KOPT-K1 (cell line): ENCODE results near the gene SLC35G1.

Source experiments
- H3K27ac ChIP-seq: fragments of 200-600 bp; sonication (generic); 2 replicates; pipeline ENCODE4 v1.5.1; 2016; ENCODE audit warnings: antibody characterized with exemption, mild to moderate bottlenecking, low read depth, low read length; ENCODE audit not compliant: poor library complexity, severe bottlenecking
- H3K36me3 ChIP-seq: fragments of 200-600 bp; sonication (generic); 2 replicates; pipeline ENCODE4 v1.5.1; 2017; ENCODE audit warnings: antibody characterized with exemption, mild to moderate bottlenecking, low read length, moderate library complexity; ENCODE audit not compliant: insufficient read depth
- H3K9me3 ChIP-seq: fragments of 200-600 bp; sonication (generic); 2 replicates; pipeline ENCODE4 v1.5.1; 2017; ENCODE audit warnings: antibody characterized with exemption, low read length, mild to moderate bottlenecking; ENCODE audit not compliant: insufficient read depth, poor library complexity, severe bottlenecking

Gene SLC35G1

DNA sequence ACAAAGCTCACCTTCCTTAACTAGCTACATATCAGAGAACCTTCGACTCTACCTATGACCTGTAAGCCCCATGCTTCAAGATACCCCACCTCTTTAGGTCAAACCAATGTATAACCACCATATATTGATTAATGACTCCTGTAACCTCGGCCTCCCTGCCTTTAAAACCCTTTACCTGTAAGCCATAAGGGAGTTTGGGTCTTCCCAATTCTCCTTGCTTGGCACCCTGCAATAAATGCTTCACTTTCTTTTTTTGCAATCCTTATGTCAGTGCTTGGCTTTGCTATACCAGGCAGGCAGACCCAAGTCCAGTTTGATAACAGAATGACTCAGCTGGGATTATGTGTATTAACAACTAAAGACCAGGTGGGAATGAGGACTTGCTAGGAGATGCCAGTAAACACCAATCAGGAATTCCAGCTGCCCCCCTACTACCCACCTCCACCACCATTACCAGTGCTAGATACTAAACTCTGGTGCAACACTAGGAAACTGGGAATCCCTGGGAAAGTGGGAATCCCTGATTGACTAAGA lies 22.0 kb upstream of the SLC35G1 start:
- Histone ChIP-seq H3K27ac (no peak overlapping the region), H3K36me3 (no peaks in the 10 kb centered on the region), H3K9me3 (no peaks in the 10 kb centered on the region)

GRCh38 chr10:93872375-93873158 lies 21.2 kb upstream of the SLC35G1 start:
- no peaks in the 10 kb centered on the region for H3K36me3 ChIP-seq
- no peak overlapping the region for H3K27ac ChIP-seq
- H3K9me3 ChIP-seq: no peaks in the 10 kb centered on the region

DNA sequence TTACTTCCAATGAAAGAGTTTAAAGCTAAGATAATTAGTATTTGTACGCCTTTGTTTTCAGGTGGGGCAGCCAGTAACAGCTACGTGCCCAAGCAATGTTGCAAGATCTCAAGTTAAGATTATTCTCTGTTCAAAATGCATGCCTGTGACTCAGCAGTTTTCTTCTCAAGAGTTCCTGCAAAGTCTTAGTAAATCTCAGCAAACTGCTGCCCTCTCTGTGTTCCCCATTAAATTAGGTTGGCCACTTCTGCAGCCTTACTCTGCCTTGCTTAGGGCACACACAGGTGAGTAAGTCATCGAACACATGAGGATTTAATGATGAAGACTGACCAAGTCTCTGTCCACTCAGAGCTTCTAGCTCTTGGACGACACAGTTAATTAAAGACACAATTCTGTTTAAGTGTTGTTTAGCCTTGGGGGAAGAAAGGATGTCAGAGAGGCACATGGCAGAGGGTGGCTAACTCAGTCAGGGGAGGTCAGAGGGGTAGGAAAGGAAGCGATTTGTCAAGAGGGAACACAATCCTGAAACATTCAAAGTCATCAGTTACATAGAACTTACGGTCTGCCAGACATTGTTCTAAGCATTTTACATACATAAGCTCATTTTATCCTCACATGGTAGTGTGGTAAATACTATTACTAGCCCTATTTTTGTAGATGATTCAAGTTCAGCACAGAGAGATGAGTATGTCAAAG lies 20.2 kb upstream of the SLC35G1 start:
- H3K36me3 ChIP-seq: no peaks in the 10 kb centered on the region
- no peak overlapping the region for H3K27ac ChIP-seq
- no peaks in the 10 kb centered on the region for H3K9me3 ChIP-seq

GRCh38 chr10:93874309-93875031 lies 19.3 kb upstream of the SLC35G1 start:
- H3K36me3 ChIP-seq: no peaks in the 10 kb centered on the region
- H3K27ac ChIP-seq: no peak overlapping the region
- no peaks in the 10 kb centered on the region for H3K9me3 ChIP-seq

DNA sequence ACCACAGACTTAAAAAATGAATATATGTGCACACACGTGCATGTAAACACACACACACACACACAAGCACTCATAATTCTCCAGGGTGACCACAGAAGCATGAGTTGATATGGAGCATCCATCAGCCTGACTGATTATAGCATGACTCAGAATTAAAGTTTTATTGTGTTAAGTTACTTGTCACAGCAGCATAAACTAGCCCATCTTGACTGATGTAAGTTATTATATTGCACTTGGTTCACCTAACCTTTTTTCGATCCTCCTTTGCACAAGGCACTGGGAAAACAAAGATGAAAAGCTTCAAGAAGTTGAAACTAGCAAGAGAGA lies 18.8 kb upstream of the SLC35G1 start:
- no peaks in the 10 kb centered on the region for H3K36me3 ChIP-seq

GRCh38 chr10:93876381-93876780 lies 17.4 kb upstream of the SLC35G1 start:
- Histone ChIP-seq H3K36me3 (no peaks in the 10 kb centered on the region), H3K9me3 (no peaks in the 10 kb centered on the region), H3K27ac (no peak overlapping the region)

More for the DNA sequence above, 18.8 kb upstream of the SLC35G1 start:
- Histone ChIP-seq H3K9me3 (no peaks in the 10 kb centered on the region), H3K27ac (no peak overlapping the region)

DNA sequence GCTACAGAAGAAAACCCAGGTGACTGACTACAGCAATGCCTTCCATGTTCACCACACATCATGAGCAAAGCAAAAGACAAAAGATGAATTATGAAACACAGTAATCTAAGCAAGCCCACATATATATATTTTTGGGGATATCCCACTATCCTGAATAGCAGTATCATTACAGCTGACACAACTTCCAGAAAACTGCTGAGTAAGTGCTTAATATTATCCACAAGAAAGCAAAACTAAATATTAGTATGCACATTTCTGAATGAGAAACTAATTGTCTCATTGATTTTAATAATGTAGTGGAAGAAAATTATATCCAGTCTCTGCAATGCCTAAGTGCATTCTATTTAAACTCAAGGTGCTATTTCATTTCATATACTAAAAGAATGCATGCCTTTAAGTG lies 14.5 kb upstream of the SLC35G1 start:
- H3K9me3 ChIP-seq: no peaks in the 10 kb centered on the region
- H3K36me3 ChIP-seq: no peaks in the 10 kb centered on the region
- H3K27ac ChIP-seq: no peak overlapping the region

DNA sequence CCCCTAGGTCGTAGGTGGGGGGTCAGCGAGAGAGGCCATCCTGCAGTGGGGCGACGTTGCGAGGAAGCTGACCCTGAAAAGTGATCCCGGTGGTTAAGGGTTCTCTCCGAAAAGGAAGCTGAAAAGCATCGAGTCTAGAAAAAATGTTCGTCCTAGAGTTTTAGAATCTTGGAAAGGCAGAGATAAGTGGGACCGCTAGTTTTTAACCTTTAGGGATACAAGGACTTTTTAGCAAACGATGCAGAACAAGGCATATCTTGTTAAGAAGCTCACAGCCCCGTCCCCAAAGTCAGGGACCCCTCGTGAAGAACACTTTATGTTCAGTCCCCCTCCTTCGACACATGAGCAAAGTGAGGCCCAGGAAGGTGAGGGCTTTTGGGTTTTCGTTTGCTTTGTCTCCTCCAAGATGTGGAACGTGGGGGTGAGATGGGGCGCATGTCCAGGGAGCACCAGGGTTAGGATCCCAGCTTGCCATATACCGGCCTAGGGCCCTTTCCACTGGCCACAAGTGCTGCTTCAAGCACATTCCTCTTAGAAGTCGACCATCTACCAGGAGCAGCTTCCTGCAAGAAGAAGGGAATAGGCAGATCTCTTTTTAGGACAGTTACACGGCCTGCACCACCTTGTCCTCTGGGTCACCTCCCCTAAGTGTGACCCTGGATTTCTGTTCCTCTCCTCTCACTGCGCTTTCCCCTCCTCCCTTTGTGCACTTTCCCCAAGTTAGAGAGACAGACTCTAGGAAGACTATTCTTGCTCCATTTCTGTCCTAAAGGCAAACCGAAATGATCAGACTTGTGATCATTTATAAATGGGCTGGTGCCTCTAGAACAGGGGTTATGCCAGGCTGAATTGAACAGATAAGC lies 969 bp downstream of the SLC35G1 start:
- Histone ChIP-seq H3K27ac (peak overlapping the region; percentile 61), H3K9me3 (no peaks in the 10 kb centered on the region), H3K36me3 (peaks cover 19% of the 10 kb centered on the region; the same call in 1 of the 2 replicates)

DNA sequence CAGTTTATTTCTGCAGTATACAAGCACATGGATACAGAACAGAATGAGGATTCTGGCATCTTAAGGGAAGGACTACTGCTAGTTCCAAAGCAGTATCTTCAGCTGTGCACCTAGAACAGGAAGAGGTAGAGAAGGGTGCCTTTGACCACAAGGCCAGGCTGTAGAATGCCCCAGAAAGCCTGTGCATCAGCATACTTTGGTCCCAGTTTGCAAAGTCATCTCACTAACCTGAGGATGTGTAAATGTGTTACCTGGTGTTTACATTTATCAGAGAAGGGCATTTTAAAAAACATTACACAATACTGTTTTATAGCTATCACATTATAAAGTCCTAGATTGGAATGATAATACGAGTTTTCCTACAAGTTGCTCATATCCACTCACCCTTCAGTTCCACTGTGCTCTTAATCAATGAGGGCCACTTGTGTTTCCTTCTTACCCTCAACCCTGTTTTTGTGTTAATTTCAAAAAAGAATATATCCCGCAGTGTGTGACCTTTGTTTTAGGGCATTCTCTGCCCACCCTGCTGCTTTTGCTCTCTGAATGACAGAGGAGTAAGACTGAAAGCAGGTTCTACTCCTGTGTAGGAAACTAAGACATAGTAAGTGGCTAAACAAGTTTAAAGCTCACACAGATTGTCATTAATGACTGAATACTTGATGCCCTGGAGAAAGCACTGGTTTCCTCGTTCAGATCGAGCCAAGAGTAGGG lies 3.4 kb downstream of the SLC35G1 start:
- Histone ChIP-seq H3K36me3 (peaks cover 28% of the 10 kb centered on the region), H3K27ac (no peak overlapping the region), H3K9me3 (no peaks in the 10 kb centered on the region)

GRCh38 chr10:93899109-93899508 lies 5.3 kb downstream of the SLC35G1 start:
- Histone ChIP-seq H3K27ac (no peak overlapping the region), H3K36me3 (peaks cover 28% of the 10 kb centered on the region), H3K9me3 (no peaks in the 10 kb centered on the region)

GRCh38 chr10:93903051-93903450 lies 9.3 kb downstream of the SLC35G1 start:
- H3K9me3 ChIP-seq: no peaks in the 10 kb centered on the region
- peaks cover 44% of the 10 kb centered on the region for H3K36me3 ChIP-seq
- H3K27ac ChIP-seq: no peak overlapping the region

- peaks cover 38% of the 10 kb centered on the region for H3K36me3 ChIP-seq
- H3K27ac ChIP-seq: no peak overlapping the region
- H3K9me3 ChIP-seq: no peaks in the 10 kb centered on the region
Measured at GRCh38 chr10:93904901-93905300, 11.1 kb downstream of the SLC35G1 start.

DNA sequence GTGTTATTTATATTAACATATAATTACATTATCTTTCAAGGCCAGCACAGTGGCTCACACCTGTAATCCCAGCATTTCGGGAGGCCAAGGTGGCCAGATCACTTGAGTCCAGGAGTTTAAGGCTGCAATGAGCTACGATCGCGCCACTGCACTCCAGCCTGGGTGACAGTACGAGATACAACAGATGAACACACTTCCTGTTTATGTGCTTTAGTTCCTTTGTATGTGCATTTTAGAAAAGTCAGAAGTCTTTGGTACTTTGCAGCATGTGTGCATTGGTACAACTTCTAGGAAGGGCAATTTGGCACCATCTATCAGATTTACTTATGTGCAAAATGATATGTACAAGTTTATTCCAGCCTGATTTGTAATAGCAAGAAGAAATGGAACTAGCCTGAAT lies 13.3 kb downstream of the SLC35G1 start:
- Histone ChIP-seq H3K27ac (no peak overlapping the region), H3K9me3 (no peaks in the 10 kb centered on the region), H3K36me3 (peaks cover 29% of the 10 kb centered on the region)

DNA sequence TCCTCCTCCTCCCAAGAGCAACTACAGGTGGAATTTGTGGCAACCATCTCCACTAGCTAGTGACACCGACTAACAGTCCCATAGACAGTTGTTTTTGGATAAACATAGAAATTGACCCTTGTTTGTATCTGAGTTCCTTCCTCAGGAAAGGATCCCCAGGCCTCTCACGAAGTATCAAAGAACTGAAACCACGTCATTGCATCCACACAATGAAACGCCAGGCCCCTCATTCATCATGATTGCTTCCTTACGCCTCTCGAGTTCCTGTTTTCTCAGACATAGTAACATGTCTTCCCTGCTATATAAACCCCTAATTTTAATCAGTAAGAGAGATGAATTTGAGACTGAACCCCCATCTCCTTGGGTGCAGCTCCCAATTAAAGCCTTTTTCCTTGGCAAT lies 18.1 kb downstream of the SLC35G1 start:
- H3K27ac ChIP-seq: no peak overlapping the region
- peaks cover 39% of the 10 kb centered on the region for H3K36me3 ChIP-seq
- H3K9me3 ChIP-seq: no peaks in the 10 kb centered on the region
